HPDE6-E6E7 (cell line): ENCODE data around the gene HEMGN.

Experiments used
- DNase-seq: peaks from one replicate; pipeline ENCODE4 v3.0.0; 2011; ENCODE audit warnings: missing footprints; ENCODE audit errors: extremely low spot score

Gene HEMGN

DNA sequence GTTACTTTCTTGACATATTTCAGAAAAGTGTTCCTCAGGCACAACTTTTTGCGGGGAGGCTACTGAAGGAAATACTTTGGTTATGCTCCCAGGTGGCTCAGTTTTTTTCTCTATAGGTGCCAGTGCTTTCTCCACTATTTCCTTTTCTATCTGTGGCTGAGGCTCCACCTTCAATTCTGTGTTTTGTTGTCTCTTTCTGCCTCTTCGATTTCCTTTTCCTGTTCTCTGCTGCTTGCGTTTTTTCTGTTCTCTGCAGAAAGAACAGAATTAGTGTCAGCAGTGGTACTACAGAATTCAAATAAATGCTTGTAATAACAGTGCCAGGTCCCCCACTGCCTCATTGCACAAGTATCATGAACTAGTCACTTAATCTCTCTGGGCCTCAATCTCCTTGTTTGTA, 7.0 kb downstream of the HEMGN start:
- no peak for DNase-seq

DNA sequence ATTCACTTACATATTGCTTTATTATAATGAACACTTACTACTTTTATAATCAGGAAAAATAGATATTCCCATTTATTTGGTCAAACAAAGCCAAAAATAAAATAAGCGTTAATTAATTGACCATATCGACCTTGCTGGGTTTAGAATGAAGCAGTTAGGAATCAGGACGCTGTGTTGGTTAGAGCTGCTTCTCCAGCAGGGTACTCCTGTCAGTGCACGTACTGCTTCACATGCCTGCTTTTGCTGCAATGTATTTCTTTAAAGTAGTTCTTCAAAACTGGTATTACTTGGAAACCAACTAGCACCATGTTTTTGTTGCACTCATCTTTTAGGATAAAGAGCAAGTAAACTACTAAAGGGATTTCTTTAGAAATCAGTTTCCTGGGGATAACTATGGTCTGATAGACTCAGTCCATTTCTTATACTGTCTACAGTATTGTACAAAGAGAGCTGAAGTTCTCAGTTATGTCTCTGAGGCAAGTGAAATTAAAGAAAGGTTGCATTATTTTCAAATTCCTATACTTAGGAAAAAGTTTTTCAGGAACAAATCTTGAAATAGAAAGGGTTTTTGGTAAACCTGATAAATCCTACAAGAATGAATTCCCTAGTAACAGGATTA, 8.9 kb downstream of the HEMGN start:
- DNase-seq: no peak

DNA sequence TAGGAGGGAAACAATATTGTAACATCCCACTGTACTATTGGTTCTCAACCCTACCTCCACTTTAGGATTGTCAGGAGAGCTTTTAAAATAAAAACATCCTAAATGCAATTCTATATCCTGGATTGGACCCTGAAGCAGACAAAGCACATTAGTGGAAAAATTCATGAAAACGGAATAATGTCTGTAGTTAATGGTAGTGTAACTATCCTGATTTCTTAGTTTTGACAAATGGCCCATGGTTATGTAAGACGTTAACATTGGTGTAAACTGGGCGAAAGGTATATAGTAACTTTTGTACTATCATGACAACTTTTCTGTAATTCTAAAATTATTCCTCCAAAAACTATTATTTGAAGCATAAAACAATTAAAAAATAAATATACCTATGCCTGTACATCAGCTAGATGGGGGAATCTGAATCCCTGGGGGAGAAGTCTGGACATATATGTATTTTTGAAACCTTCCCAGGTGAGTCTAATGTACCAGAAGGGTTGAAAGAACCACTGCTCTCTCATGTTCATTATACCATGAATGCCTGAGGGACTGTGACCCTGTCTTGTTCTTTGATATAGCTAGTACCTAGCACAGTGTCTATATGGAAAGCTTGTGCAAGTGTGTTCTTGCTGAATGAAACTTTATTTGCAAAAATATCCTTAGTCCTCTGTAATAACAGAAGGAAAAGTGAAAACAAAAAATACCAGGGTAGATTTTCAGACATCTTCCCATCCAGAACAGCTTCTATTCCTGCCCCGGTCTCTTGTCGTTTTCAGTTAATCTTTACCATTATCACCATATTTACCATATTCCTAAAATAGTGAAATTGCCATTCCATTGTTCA, 12.3 kb downstream of the HEMGN start:
- DNase-seq: no peak

DNA sequence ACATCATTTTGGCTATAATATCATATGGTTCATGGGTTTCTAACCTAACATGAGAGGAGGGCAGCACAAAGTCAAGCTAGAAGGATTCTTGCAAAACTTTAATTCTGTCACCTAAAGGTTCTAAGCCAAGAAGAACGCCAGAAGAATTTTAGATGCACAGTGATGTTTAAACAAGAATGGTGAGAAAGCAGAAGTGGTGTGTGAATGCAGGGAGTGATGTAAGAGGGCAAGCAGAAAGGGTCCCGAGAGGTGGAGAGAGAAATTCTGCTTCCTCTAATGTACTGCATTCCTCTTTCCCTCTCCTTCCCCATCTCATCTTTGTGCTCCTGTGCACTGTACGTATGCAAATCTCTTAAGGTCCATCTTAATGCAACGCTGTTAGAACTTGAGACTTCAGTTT, 13.6 kb downstream of the HEMGN start:
- DNase-seq: no peak

DNA sequence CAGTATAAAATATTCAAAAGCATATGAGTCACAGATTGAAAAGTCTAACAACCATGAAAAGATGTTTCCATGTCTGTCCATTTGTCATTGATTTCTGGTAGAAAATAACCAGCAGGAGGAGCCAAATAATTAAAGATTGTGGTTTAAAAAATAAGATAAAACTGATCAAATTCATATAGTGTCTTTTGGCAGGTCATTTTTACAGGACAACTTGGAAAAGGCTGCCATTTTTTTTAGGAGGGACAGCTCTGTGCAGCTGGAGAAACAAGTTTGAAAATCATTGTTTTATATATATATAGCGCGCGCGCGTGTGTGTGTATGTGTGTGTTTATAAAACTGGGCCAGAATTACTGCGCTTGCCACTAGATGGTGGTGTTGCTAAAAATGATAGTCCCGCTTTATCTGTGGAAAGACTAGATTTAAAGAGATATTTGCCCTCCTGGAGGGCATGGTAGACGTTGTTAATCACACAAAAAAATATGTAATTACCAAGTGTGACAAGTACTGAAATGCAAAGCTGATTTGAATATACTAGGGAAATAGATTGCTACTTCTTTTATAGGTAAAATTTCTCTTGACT, 14.4 kb downstream of the HEMGN start:
- peak; percentile 25 for DNase-seq

DNA sequence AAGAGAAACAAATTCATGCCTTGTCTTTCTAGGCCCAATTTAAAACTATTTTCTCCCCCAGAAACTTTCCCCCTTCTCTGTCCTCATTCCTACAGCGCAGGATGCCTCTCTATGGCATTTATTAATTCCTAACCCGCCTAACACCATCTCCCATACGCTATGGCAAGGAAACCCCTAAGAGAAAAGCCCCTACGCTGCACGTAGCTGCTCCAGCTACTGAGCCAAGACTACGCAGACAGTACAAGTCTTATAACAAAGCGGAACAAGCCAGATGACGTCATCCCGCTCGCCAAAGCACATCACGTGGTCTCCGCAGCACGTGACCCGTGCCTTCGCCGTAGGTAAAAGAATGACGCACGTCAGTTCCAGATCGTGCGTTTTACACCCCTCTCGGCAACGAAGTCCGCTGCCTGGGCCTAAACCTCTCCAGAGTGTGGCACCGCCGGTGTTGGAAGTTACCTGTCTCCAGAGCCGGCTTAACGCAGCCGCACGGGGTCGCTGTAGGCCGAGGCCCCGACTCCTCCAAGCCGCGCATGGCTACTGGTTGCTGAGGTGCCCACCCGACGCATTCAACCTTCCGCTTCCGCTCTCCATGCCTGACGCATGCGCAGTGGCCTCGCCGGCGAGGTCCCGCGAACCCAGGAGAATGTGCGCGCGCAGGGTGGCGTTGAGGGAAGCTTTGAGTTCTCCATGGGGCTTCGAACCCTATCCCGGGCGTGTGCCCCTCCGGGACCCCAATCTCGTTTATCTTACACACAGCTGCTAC, 15.8 kb downstream of the HEMGN start, which contains the start of gene TRMO:
TSS of gene TRMO (minus strand) at position 542 of the 766 bp plus-strand sequence. CDS start at position 535, 7 bp downstream.
- peak; percentile 96 for DNase-seq

DNA sequence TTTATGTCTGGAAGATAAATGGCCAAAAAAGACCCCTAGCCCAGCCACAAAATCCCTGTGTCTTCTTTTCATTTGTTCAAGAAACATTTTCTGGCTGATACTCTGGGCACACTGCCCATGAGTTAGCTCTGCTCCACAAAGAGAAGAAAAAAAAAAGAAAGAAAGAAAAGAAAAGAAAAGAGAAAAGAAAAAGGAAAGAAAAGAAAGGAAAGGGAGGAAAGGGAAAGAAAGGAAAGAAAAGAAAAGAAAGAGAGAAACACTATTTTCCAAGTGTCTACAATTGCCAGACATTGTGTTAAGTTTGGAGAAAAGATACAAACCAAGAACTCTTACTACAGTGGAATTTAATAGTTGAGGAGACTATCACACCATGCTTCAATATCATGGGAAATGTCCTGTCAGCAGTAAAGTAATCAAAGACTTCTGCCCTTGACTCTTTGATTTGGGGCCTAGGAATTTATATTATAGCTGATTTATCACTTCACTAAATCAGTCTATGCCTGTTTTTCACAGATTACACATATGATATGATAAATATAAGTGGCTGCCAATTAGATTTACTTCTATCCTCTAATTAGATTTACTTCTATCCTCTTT, 18.7 kb downstream of the HEMGN start:
- DNase-seq: no peak

DNA sequence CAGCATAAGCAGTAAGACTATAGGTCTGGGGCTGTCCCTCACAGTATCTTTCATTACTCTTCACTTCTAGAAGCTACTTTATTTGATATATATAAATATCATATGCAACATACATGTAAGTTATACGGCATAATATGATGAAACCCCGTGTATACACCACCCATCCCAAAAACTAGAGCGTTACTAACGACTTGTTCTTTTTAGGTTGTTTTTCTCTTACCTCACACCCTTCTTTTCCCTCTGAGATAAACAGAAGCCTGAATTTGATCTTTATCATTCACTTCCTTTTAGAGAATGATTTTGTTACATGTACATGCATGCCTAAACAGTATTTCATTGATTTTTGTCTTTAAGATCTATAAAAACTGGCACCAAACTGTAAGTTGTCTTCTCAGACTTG, 19.4 kb downstream of the HEMGN start:
- DNase-seq: no peak

DNA sequence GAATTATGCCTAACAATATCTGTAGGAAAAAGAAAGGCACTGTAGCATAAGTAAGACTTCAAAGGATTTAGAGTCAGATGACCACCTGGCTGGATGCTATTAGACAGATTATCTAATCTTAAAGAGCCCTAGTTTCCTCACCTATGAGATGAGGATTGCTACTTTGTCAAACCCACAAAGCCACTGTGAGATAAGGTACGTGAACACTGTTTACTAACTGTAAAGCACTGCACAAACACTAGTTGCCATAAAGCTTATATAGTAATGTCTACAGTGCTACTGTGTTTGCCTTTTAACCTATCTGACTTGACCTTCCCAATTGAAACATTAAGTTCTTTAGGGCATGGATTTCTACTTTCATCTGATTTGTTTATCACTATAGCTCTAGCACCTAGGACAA, 26.0 kb downstream of the HEMGN start:
- no peak for DNase-seq

DNA sequence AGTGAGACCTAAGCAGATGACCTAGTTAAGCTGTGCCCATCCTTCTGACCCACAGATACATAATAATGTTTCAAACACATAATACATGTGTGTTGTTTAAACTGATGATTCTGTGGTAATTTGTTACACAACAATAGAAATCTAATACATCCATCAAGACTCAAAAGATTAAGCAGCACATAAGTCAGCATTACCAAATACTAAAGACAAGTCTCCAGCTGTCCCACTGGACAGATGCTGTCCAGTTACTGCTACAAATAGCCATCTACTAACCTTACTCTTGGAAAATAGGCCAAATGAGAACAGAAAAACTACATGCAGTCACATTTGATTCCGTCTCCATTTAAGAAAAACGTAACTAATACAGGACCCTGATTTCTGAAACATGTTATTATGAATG, 26.4 kb downstream of the HEMGN start:
- DNase-seq: no peak

DNA sequence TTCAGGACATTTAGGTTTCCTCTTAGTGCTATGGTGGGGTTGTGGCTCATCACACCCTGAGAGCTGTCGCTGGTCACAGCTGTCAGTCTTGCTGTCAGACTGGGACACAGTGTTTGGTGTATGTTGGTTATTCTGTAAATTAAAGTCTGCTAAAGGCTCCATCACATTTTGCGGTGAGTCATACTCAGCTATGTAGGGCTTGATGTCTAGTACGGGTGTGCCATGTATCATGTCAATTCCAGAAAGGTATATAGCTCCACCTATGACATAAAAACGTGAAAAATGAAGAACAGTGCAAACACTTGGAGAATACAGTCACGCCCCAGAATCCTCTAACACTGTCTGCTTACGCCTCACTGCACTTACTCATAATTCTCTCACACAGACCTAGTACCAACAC, 27.6 kb downstream of the HEMGN start:
- peak; percentile 22 for DNase-seq

DNA sequence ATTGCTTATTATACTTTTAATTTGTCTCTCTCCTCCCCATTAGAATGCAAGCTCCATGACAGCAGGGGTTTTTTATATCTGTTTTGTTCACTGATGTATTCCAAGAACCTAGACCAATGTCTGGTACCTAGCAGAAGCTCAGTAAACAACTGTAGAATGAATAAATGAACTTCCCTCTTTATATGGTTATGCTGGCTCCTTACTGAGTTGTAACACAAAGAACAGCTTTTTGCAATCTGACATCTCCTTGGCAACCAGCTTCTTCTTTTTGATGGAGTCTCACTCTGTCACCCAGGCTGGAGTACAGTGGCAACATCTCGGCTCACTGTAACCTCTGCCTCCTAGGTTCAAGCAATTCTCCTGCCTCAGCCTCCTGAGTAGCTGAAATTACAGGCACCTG, 29.3 kb downstream of the HEMGN start:
- DNase-seq: no peak

DNA sequence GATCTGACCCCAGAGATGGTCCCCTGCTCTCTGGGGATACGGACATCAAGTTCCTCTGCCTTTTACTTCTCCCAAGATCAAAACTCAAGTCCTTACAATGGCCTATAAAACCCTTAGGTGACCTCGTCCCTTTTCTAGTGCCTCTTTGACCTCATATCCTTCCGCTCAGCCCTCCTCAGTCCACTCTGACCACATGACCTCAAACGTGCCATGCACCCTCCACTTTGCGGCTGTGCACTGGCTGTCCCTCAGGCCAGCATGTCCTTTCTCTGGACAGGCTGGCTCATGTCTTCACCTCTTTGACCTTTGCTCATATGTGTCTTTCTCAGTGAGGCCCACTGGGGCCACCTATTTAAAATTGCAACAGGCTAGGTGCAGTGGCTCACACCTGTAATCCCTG, 30.3 kb downstream of the HEMGN start:
- DNase-seq: no peak

DNA sequence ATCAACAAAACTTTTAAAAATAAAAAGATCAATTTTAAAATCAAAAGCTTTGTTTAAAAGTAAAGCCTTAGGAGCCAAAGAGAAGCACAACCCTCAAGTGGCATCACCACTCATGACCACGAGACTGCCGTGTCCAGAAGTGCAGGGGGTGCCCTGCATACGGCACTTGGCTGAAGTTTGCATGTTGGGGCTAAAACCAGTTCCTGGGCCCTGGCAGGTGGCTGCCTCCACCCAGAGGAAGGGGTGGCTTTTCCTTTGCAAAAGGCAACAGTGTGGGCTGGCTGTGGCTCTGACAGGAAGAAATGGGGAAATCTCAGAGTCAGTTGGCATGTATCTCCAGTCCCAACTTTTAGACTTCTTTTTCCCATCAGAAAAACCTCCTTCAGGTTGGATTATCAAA, 30.9 kb downstream of the HEMGN start:
- no peak for DNase-seq

DNA sequence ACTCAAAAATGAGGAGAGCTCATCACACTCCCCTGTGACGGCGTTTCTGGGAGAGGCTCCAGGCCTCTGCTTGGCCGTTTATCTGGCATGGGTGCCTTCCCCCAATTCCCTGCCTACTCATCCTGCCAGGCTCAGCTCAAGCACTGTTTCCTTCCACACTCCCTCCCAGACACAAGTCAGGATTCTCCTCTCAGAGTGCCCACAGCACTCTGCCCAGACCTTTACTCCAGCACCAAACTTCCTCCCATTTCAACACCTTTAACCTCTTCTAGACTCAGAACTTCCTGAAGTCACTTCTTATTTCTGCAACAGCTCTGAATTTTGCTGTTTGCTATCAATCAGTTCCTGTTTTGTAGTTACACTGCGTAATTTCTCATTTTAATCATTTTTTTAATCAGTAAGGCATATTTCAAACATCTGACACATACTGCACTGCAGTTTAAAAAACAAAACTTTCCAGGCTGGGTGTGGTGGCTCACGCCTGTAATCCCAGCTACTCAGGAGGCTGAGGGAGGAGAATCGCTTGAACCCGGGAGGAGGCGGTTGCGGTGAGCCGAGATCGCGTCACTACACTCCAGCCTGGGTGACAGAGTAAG, 31.6 kb downstream of the HEMGN start:
- DNase-seq: no peak

DNA sequence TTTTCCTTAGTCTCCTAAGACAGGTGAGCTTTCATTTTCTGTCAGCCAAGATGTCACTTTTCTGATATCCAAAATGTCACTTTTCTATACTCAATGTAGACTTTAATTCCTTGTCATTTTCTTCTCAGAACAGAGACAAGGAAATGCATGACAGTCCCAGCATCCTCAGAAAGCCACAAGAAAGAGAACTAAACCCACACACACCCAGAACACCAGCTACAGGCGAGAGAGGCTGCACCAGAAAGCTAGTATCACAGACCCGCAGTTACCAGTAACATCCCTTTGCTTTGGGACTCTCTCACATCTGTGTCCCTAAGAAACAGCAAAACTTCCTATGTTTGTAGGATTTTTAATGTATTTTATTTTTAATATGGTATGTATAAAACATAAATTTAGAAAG, 32.7 kb downstream of the HEMGN start:
- DNase-seq: no peak

DNA sequence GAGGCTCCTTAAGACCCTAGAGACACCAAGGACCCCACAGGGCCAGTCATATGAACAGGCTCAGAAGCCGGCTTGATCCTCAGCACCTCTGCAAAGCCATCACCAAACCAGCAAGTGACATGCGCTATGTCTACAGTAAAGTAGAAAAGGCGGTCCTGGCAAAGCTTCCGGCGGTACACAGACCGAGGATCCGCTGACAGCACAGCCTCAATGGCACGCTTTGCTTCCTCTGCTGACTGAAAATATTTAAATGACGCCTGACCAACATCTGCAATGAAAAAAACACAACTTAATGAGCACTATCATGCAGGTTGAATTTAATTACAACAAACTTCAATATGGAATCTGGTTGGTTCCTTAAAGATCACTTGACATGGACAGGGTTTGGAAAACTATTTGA, 33.2 kb downstream of the HEMGN start:
- no peak for DNase-seq

DNA sequence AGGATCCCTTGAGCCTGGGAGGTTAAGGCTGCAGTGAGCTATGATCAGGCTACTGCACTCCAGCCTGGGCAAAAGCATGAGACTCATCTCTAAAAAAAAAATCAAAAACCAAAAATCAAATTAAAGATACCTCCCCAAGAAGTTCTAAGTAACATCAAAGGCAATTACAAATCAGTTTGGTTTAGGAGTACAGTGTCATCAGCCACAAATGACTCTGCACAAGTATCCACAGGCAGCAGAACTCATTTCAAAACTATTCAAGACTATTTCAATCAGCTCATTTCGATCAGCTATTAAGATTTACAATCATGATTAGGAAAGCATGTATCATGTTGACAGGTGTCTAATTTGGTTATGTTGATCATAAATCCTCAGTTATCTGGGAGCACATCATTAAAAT, 34.8 kb downstream of the HEMGN start:
- DNase-seq: no peak

DNA sequence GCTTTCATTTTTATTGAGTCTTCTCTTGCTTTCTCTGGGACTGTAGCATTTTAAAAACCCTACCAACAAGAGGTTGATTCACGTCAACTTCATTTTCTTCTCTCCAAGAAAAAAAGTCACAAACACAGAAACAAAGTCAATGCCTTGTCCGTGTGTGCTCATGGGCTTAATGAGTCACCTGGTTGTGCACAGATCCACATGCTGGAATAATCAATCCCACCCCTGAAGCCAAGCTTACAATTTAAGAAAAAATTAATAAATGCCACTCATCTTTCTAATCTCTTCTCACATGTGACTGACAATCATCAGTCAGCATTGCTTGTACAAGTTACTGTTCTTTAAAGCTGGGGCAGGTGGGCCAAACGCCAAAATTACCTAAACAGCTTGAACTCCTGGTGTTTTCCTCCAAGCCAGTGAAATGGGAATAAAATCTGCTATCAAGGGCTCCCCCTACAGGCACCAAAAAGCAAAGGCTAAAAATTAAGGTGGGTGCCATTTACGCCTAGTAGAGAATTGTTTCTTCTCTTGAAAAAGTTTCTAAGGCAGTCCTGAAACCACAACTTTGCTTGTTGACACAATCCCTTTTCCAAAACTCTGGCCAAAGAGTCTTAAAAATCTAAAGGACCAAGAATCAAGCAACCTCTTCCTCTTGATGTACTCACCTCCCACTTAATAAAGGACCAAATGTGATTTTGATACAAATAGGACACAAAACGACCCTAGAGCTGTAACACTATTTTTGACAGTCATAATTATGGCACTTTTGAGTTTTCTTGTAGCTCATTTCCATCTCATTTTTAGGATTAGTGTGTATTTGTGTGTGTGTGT, 37.0 kb downstream of the HEMGN start:
- DNase-seq: peak; percentile 37

DNA sequence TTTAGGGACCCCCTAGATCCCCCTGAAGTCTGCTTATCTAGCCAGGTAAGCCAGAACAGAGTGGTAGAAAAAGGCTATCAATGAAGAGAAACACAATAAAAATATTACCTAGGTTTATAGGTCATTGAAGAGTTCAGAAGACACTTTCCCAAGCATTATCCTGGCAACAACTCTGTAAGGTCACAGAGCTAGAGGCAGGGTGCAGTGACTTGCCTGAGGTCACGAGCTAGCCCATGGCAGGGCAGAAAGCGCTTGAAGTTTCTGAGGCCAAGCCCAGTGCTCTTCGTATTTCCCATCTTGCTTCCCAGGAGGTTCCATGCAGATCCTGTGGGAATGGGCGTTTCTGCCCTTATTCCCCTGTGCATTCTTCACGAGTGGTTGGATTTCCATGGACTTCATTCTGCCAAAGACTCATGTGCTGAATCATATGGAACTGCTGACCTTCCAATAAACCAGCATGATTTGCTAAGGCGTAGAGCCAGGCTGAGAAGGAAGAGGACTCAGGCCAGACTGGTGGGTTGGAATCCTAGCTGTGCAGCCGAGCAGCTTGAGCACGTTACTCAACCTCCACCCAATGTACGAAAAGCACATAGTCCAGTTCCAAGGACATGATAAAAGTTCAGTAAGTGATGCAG, 37.8 kb downstream of the HEMGN start:
- no peak for DNase-seq
